Adipocyte (in vitro differentiated cells): Measurements from ENCODE around the gene TFEB.

ENCODE experiments used
- DNase-seq: peaks from one replicate; pipeline ENCODE4 v3.0.0-alpha.2; 2015; ENCODE audit warnings: low read depth
- H3K27me3 ChIP-seq: replicated peaks from 2 replicates; pipeline ENCODE4 v1.7.0; 2013; ENCODE audit warnings: mild to moderate bottlenecking, low read length, moderate library complexity; ENCODE audit not compliant: control insufficient read depth, insufficient read depth
- H3K36me3 ChIP-seq: 2 replicates; pipeline ENCODE4 v1.7.0; 2013; ENCODE audit warnings: low read length, mild to moderate bottlenecking, moderate library complexity; ENCODE audit not compliant: control insufficient read depth, insufficient read depth, severe bottlenecking
- H3K4me1 ChIP-seq: 2 replicates; pipeline ENCODE4 v1.7.0; 2013; ENCODE audit warnings: mild to moderate bottlenecking, low read length, moderate library complexity; ENCODE audit not compliant: control insufficient read depth, insufficient read depth
- H3K4me3 ChIP-seq: 2 replicates; pipeline ENCODE4 v1.7.0; 2013; ENCODE audit warnings: mild to moderate bottlenecking, low read length, moderate library complexity
- H3K9ac ChIP-seq: 2 replicates; pipeline ENCODE4 v1.7.0; 2013; ENCODE audit warnings: mild to moderate bottlenecking, low read length, moderate library complexity
- H3K9me3 ChIP-seq: 2 replicates; pipeline ENCODE4 v1.7.0; 2013; ENCODE audit warnings: mild to moderate bottlenecking, low read length, moderate library complexity; ENCODE audit not compliant: control insufficient read depth

Gene TFEB

GRCh38 chr6:41735427-41736185 is at the start of gene TFEB:
TSS of gene TFEB (minus strand) at chr6:41735608. CDS start at chr6:41691213, 44,395 bp downstream.
- Histone ChIP-seq H3K4me1 (peaks cover 21% of the 10 kb centered on the region), H3K36me3 (no peaks in the 10 kb centered on the region), H3K27me3 (peaks cover 11% of the 10 kb centered on the region)

GRCh38 chr6:41784581-41785171 is 49.3 kb upstream of the TFEB start:
- no peaks in the 10 kb centered on the region for H3K9me3 ChIP-seq
- peaks cover 8% of the 10 kb centered on the region for H3K36me3 ChIP-seq
- no peaks in the 10 kb centered on the region for H3K27me3 ChIP-seq
- H3K9ac ChIP-seq, result no peak overlapping the region
- no peak for DNase-seq
- H3K4me3 ChIP-seq, result no peak overlapping the region
- peaks cover 27% of the 10 kb centered on the region for H3K4me1 ChIP-seq

More at GRCh38 chr6:41735427-41736185, at the start of gene TFEB:
- H3K9ac ChIP-seq, result peak within 1 kb of the TSS; percentile 83
- DNase-seq, result peak; percentile 97
- H3K4me3 ChIP-seq, result peak within 1 kb of the TSS; percentile 82
- no peaks in the 10 kb centered on the region for H3K9me3 ChIP-seq

- no peaks in the 10 kb centered on the region for H3K36me3 ChIP-seq
These were observed 47.8 kb upstream of the TFEB start for GRCh38 chr6:41783106-41783780.

GRCh38 chr6:41781366-41781730 is 45.9 kb upstream of the TFEB start:
- no peaks in the 10 kb centered on the region for H3K27me3 ChIP-seq
- H3K4me1 ChIP-seq, result peaks cover 24% of the 10 kb centered on the region
- peak overlapping the region; percentile 76 for H3K4me3 ChIP-seq

More at GRCh38 chr6:41783106-41783780, 47.8 kb upstream of the TFEB start:
- DNase-seq, result no peak
- Histone ChIP-seq H3K9ac (no peak overlapping the region), H3K4me1 (peaks cover 24% of the 10 kb centered on the region), H3K9me3 (no peaks in the 10 kb centered on the region), H3K4me3 (no peak overlapping the region), H3K27me3 (no peaks in the 10 kb centered on the region)

GRCh38 chr6:41780551-41781365 is 45.4 kb upstream of the TFEB start, which contains the start of gene PRICKLE4:
TSS of gene PRICKLE4 (plus strand) at chr6:41780782. CDS start at chr6:41783474, 2,692 bp downstream.
- no peaks in the 10 kb centered on the region for H3K9me3 ChIP-seq
- no peaks in the 10 kb centered on the region for H3K36me3 ChIP-seq
- H3K4me3 ChIP-seq, result peak within 1 kb of the TSS; percentile 91
- peak; percentile 46 for DNase-seq
- H3K9ac ChIP-seq, result peak within 1 kb of the TSS; percentile 89
- H3K27me3 ChIP-seq, result no peaks in the 10 kb centered on the region
- H3K4me1 ChIP-seq, result peaks cover 20% of the 10 kb centered on the region

More at GRCh38 chr6:41781366-41781730, 45.9 kb upstream of the TFEB start:
- no peaks in the 10 kb centered on the region for H3K9me3 ChIP-seq
- DNase-seq, result no peak
- peak overlapping the region; percentile 73 for H3K9ac ChIP-seq
- no peaks in the 10 kb centered on the region for H3K36me3 ChIP-seq

GRCh38 chr6:41779788-41780550 is 44.6 kb upstream of the TFEB start, which contains the start of gene FRS3:
TSS of gene FRS3 (minus strand) at chr6:41779900. CDS start at chr6:41776987, 2,913 bp downstream.
- H3K9me3 ChIP-seq, result no peaks in the 10 kb centered on the region

GRCh38 chr6:41779336-41779735 is 43.9 kb upstream of the TFEB start:
- H3K27me3 ChIP-seq, result no peaks in the 10 kb centered on the region

More at GRCh38 chr6:41779788-41780550, 44.6 kb upstream of the TFEB start, which contains the start of gene FRS3:
- Histone ChIP-seq H3K4me3 (peak within 1 kb of the TSS; percentile 91), H3K36me3 (peaks cover 6% of the 10 kb centered on the region), H3K9ac (peak within 1 kb of the TSS; percentile 89), H3K4me1 (peaks cover 18% of the 10 kb centered on the region), H3K27me3 (no peaks in the 10 kb centered on the region)
- DNase-seq, result peak; percentile 98

GRCh38 chr6:41778895-41779294 is 43.5 kb upstream of the TFEB start:
- no peak for DNase-seq
- Histone ChIP-seq H3K27me3 (no peaks in the 10 kb centered on the region), H3K9me3 (no peaks in the 10 kb centered on the region), H3K36me3 (peaks cover 15% of the 10 kb centered on the region), H3K4me3 (peak overlapping the region; percentile 91), H3K9ac (peak overlapping the region; percentile 89), H3K4me1 (peaks cover 18% of the 10 kb centered on the region)

More at GRCh38 chr6:41779336-41779735, 43.9 kb upstream of the TFEB start:
- H3K4me3 ChIP-seq, result peak overlapping the region; percentile 91
- H3K9ac ChIP-seq, result peak overlapping the region; percentile 89
- H3K4me1 ChIP-seq, result peaks cover 18% of the 10 kb centered on the region
- peaks cover 12% of the 10 kb centered on the region for H3K36me3 ChIP-seq
- no peaks in the 10 kb centered on the region for H3K9me3 ChIP-seq
- DNase-seq, result peak; percentile 12

- no peaks in the 10 kb centered on the region for H3K9me3 ChIP-seq
- peaks cover 18% of the 10 kb centered on the region for H3K4me1 ChIP-seq
- no peak for DNase-seq
These were observed 42.3 kb upstream of the TFEB start for GRCh38 chr6:41777551-41778285.

More at GRCh38 chr6:41777551-41778285, 42.3 kb upstream of the TFEB start:
- H3K9ac ChIP-seq, result no peak overlapping the region
- H3K4me3 ChIP-seq, result no peak overlapping the region
- peaks cover 17% of the 10 kb centered on the region for H3K36me3 ChIP-seq
- no peaks in the 10 kb centered on the region for H3K27me3 ChIP-seq
